Activated B cell treated with CpG ODN at 0.5 μM for 24 hours (primary cell): ENCODE results near the gene NDC80. TPM values are rescaled to one million over a fixed set of nuclear protein-coding genes. Genes with fewer than 3 reads are reported as not detected.

Experiments used
- ATAC-seq: fragments of 200-7000 bp; cut with Tn5 transposase; one replicate; pipeline ENCODE4 v1.10.0; 2021; ENCODE audit warnings: low read depth, mild to moderate bottlenecking, moderate library complexity
- CTCF ChIA-PET: fragments of 350-600 bp; sonication (Branson Sonifier 250); formaldehyde crosslinking; loops from one replicate; lab custom pipeline; 2021; ENCODE audit warnings: antibody characterized with exemption; lab: Charles Lee
- POLR2A ChIA-PET: fragments of 350-600 bp; sonication (Branson Sonifier 250); formaldehyde crosslinking; loops from one replicate; lab custom pipeline; 2021; ENCODE audit warnings: antibody characterized with exemption; lab: Charles Lee
- DNase-seq: peaks from one replicate; pipeline ENCODE4 v3.0.0; 2022
- H3K27ac Mint-ChIP-seq: one replicate; pipeline ENCODE4 v1.8.0; 2020; ENCODE audit warnings: mixed read lengths
- H3K27me3 Mint-ChIP-seq: one replicate; pipeline ENCODE4 v1.8.0; 2021; ENCODE audit warnings: mixed read lengths
- H3K36me3 Mint-ChIP-seq: one replicate; pipeline ENCODE4 v1.8.0; 2021; ENCODE audit warnings: low read depth, mixed read lengths
- H3K4me1 Mint-ChIP-seq: one replicate; pipeline ENCODE4 v1.8.0; 2021; ENCODE audit warnings: mixed read lengths
- H3K4me3 Mint-ChIP-seq: one replicate; pipeline ENCODE4 v1.8.0; 2020; ENCODE audit warnings: mild to moderate bottlenecking, mixed read lengths
- H3K9me3 Mint-ChIP-seq: one replicate; pipeline ENCODE4 v1.8.0; 2020; ENCODE audit warnings: mixed read lengths
- CTCF ChIP-seq: fragments of 200-600 bp; IDR thresholded peaks from one replicate; pipeline ENCODE4 v1.8.0; 2022; ENCODE audit warnings: antibody characterized with exemption, mild to moderate bottlenecking
- intact Hi-C: fragments of 100-400 bp; cut with micrococcal nuclease; formaldehyde crosslinking; loops from one replicate; pipeline ENCODE4 v1.15.1; 2024
- total RNA-seq: library from RNA; stranded (reverse); gene quantifications from 2 replicates; pipeline ENCODE4 v1.2.3, GENCODE V29; 2022

Gene NDC80
- total RNA-seq, 1 donor from 2014 or later = 1.9 TPM

GRCh38 chr18:2568129-2568528 is 3.2 kb upstream of the NDC80 start:
- intact Hi-C loops = no loop called here
- no peak overlapping the region for H3K27ac Mint-ChIP-seq
- CTCF ChIA-PET = no interaction called here
- H3K4me3 Mint-ChIP-seq = no peak overlapping the region
- DNase-seq (no peak), ATAC-seq (no peak)
- peaks cover 50% of the 10 kb centered on the region for H3K4me1 Mint-ChIP-seq
- H3K27me3 Mint-ChIP-seq = no peaks in the 10 kb centered on the region
- no peaks in the 10 kb centered on the region for H3K9me3 Mint-ChIP-seq
- POLR2A ChIA-PET = no interaction called here
- H3K36me3 Mint-ChIP-seq = peaks cover 41% of the 10 kb centered on the region
- TF ChIP-seq CTCF = no peak

- ChIA-PET POLR2A (interaction anchor here (0.7 kb wide), 1 partner anchor 86 kb away, joined by 3 read pairs; no protein-coding TSS in a partner anchor), CTCF (no interaction called here)
- ATAC-seq (no peak), DNase-seq (no peak)
- H3K4me3 Mint-ChIP-seq = no peak overlapping the region
- no peak for TF ChIP-seq CTCF
- no peak overlapping the region for H3K27ac Mint-ChIP-seq
- H3K36me3 Mint-ChIP-seq = peaks cover 39% of the 10 kb centered on the region
- H3K27me3 Mint-ChIP-seq = no peaks in the 10 kb centered on the region
- no peaks in the 10 kb centered on the region for H3K9me3 Mint-ChIP-seq
- H3K4me1 Mint-ChIP-seq = peaks cover 50% of the 10 kb centered on the region
- intact Hi-C loops = no loop called here
Measured at GRCh38 chr18:2568605-2569004, 2.8 kb upstream of the NDC80 start.

- ChIA-PET CTCF (interaction anchor here (2.0 to 2.9 kb wide), 2 partner anchors 72 to 87 kb away, joined by 4 to 18 read pairs; partner anchors contain the start of gene SMCHD1), POLR2A (interaction anchor here (0.7 to 5.7 kb wide), 6 partner anchors 67 to 118 kb away, joined by 3 to 105 read pairs (median 8); partner anchors contain the start of gene SMCHD1)
- H3K9me3 Mint-ChIP-seq = no peaks in the 10 kb centered on the region
Measured at GRCh38 chr18:2569338-2570207, 1.8 kb upstream of the NDC80 start.

GRCh38 chr18:2570772-2571199 is 571 bp upstream of the NDC80 start:
- Mint-ChIP-seq H3K27me3 (no peaks in the 10 kb centered on the region), H3K27ac (peak overlapping the region; percentile 99), H3K4me3 (peak overlapping the region; percentile 100), H3K9me3 (no peaks in the 10 kb centered on the region), H3K4me1 (peaks cover 50% of the 10 kb centered on the region), H3K36me3 (peaks cover 27% of the 10 kb centered on the region)
- intact Hi-C loops = loop anchor here (1.0 to 5.0 kb wide), 9 partner anchors 18 to 692 kb away; partner anchors contain the start of genes EMILIN2, MYL12B and SMCHD1
- TF ChIP-seq CTCF = no peak
- CTCF ChIA-PET = interaction anchor here (0.6 to 2.9 kb wide), 7 partner anchors 24 to 97 kb away, joined by 3 to 18 read pairs (median 4); partner anchors contain the start of gene SMCHD1
- no peak for DNase-seq
- peak; percentile 59 for ATAC-seq
- POLR2A ChIA-PET = interaction anchor here (0.7 to 5.7 kb wide), 11 partner anchors 19 to 117 kb away, joined by 3 to 105 read pairs (median 7); partner anchors contain the start of gene SMCHD1

More at GRCh38 chr18:2569338-2570207, 1.8 kb upstream of the NDC80 start:
- intact Hi-C loops = loop anchor here (2.0 to 5.0 kb wide), 3 partner anchors 19 to 693 kb away; partner anchors contain the start of gene MYL12B
- H3K27ac Mint-ChIP-seq = peak overlapping the region; percentile 53
- no peak for TF ChIP-seq CTCF
- peak overlapping the region; percentile 39 for H3K4me3 Mint-ChIP-seq
- peaks cover 38% of the 10 kb centered on the region for H3K36me3 Mint-ChIP-seq
- no peak for DNase-seq
- ATAC-seq = no peak
- peaks cover 50% of the 10 kb centered on the region for H3K4me1 Mint-ChIP-seq
- no peaks in the 10 kb centered on the region for H3K27me3 Mint-ChIP-seq
